ENCODE data around the gene MAP4K5. TPM values are rescaled to one million over a fixed set of nuclear protein-coding genes. Genes with fewer than 3 reads are reported as not detected.

The MAP4K5 gene
- total and polyA plus RNA-seq, 2 experiments from 2014 or later = 98.0 to 166 TPM

DNA sequence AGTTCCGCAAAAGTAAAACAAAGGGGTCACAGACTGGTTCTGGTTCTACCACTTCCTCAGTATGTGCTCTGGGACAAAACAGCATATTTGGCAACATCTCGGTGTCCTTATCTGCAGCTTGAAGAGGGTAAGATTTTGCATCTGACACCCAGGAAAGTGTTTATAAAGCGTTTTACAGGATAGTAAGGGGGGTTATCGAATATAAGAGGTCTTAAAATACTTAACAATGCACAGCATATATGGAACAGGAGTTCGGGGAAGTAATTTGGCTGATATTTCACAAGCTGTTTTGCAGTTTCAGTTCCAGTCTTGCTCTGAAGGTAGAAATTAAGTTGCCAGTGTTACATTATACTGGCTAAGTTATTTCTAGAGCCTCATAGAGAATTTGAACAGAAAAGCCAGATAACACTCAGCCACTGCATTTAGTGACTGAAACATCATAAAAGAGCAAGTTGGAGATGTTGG, 904 bp upstream of the MAP4K5 start:
- Histone ChIP-seq H3K27ac (no peak overlapping the region), H2AFZ (peak overlapping the region; percentile 86), H3K4me2 (ENCODE audit: unreplicated experiment) (peak overlapping the region; percentile 88), H3K9me3 (ENCODE audit: low read depth) (no peaks in the 10 kb centered on the region), H4K20me1 (ENCODE audit: insufficient read depth) (no peaks in the 10 kb centered on the region), H3K27me3 (replicated peaks; ENCODE audit: insufficient read depth) (no peaks in the 10 kb centered on the region), H3K4me1 (ENCODE audit: insufficient read depth) (peaks cover 20% of the 10 kb centered on the region), H3K36me3 (ENCODE audit: low read depth) (no peaks in the 10 kb centered on the region), H3K9ac (peak overlapping the region; percentile 97; the same call in 1 of the 2 replicates), H3K9me2 (ENCODE audit: insufficient read depth) (no peaks in the 10 kb centered on the region), H3K4me3 (no peak overlapping the region; the same call in 1 of the 2 replicates), H3F3A (ENCODE audit: insufficient read depth) (peaks cover 34% of the 10 kb centered on the region), H3K79me2 (ENCODE audit: insufficient read depth) (peaks cover 40% of the 10 kb centered on the region)
- 72 to 80% methylated on average over 5 of the region's 5 CpGs for WGBS, 2 experiments (ENCODE audit: low coverage in 1 of 2, low lambda C conversion rate in 2 of 2, missing lambda C conversion rate in 2 of 2)
- no peak for DNase-seq
- TF ChIP-seq EZH2 (IDR thresholded peaks at IDR 0.05; ENCODE audit: insufficient read depth, poor library complexity, severe bottlenecking) = no peak
- TF ChIP-seq EZH2phosphoT487 (IDR thresholded peaks at IDR 0.05; ENCODE audit: insufficient read depth, low read depth) = no peak
- in situ Hi-C loops (cut with MboI) = loop anchor here (10.0 to 25.0 kb wide), 2 partner anchors 208 to 671 kb away; partner anchors contain the start of gene NEMF

DNA sequence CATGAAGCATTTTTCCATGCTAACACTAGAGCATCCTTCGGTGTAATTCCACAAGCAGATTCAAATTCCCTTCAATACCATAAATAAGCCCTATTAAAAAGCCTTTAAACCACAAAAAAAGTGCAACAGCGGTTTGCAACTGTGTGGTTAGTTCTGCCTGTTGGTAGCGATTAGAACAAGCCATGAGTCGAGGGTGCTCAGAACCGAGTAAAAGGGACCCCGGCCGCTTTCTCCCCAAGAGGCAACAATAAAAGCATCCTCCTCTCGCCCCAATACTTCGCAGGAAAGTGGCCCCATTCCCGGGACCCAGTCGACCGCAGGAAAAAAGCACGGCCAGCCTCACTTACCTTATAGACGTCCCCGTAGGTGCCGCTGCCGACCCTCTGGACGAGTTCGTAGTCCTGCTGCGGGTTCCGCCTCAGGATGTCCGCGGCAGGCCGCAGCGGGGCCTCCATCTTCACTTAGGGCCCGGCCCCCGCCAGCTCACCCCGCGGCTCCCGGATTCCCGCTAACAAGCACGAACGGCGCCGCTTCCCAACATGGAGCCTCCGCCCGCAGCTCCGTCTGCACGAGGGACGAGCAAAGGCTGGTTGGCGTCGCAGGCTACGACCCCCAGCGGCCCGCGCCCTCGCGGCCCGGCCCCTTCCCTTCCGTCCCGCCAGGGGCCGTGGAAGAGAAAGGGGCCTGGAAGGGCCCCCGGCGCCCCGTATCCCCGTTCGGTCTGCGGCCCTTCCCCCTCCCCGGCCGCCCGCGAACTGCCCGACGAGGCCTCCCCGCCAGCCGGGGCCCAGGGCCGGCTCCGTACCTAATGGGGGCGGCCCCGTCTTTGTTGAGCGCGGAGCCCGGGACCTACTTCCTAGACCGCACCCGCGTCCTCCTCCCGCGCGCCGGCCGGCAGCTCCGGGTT, 521 bp downstream of the MAP4K5 start:
- no peaks in the 10 kb centered on the region for H3K9me2 ChIP-seq (ENCODE audit: insufficient read depth)
- H3K9ac ChIP-seq = peak overlapping the region; percentile 97
- peak overlapping the region; percentile 97 for H3K4me2 ChIP-seq (ENCODE audit: unreplicated experiment)
- H4K20me1 ChIP-seq (ENCODE audit: insufficient read depth) = 0 out of 2 replicates have a peak, but pooled peaks cover 4% of the 10 kb centered on the region
- in situ Hi-C loops (cut with MboI) = loop anchor here (10.0 to 25.0 kb wide), 2 partner anchors 207 to 670 kb away; partner anchors contain the start of gene NEMF
- no peaks in the 10 kb centered on the region for H3K9me3 ChIP-seq (ENCODE audit: low read depth)
- H3K4me3 ChIP-seq = peak overlapping the region; percentile 94
- 1% methylated on average over 51 to 69 of the region's 82 CpGs for WGBS, 2 experiments (ENCODE audit: low coverage in 1 of 2, low lambda C conversion rate in 2 of 2, missing lambda C conversion rate in 2 of 2)
- H3K4me1 ChIP-seq (ENCODE audit: insufficient read depth) = peaks cover 34% of the 10 kb centered on the region
- no peak for TF ChIP-seq EZH2 (IDR thresholded peaks at IDR 0.05; ENCODE audit: insufficient read depth, poor library complexity, severe bottlenecking)
- TF ChIP-seq EZH2phosphoT487 (IDR thresholded peaks at IDR 0.05; ENCODE audit: insufficient read depth, low read depth) = no peak
- H2AFZ ChIP-seq = peak overlapping the region; percentile 86
- no peaks in the 10 kb centered on the region for H3K27me3 ChIP-seq (replicated peaks; ENCODE audit: insufficient read depth)
- peaks cover 40% of the 10 kb centered on the region for H3F3A ChIP-seq (ENCODE audit: insufficient read depth)
- H3K79me2 ChIP-seq (ENCODE audit: insufficient read depth) = peaks cover 54% of the 10 kb centered on the region
- peak overlapping the region; percentile 86 for H3K27ac ChIP-seq
- DNase-seq = peak; percentile 79
- no peaks in the 10 kb centered on the region for H3K36me3 ChIP-seq (ENCODE audit: low read depth)

DNA sequence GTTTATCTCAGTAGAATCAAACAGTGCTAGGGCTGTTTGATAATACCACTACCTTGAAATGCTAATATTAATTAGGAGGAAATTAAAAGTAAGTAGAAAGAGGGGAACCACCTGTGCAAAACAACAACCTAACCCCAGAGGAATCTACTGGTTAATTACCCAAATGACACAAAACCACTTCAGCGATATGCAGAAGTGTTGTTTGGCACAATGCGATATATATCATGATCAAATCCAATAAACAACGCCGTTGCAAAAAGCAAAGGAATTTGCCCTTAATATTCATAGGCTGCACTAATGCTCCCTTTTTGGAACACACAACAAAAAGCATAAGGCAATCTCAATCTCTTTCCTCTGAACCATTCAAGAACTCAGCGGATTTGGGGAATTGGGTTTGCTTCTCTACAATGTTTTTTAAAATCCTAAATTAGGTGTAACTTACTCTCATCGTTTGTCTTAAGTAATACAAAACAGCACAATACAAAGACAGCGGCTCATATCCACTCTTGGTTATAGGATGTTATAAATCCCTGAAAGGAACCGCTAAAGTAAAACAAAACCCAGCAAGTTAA, 1.5 kb downstream of the MAP4K5 start:
- H3K27ac ChIP-seq = peak overlapping the region; percentile 86
- H3K9me2 ChIP-seq (ENCODE audit: insufficient read depth) = no peaks in the 10 kb centered on the region
- H3K79me2 ChIP-seq (ENCODE audit: insufficient read depth) = peaks cover 64% of the 10 kb centered on the region
- peak overlapping the region; percentile 97 for H3K4me2 ChIP-seq (ENCODE audit: unreplicated experiment)
- peak overlapping the region; percentile 97 for H3K9ac ChIP-seq
- peak overlapping the region; percentile 94 for H3K4me3 ChIP-seq
- 1 to 2% methylated on average over 8 of the region's 8 CpGs for WGBS, 2 experiments (ENCODE audit: low coverage in 1 of 2, low lambda C conversion rate in 2 of 2, missing lambda C conversion rate in 2 of 2)
- in situ Hi-C loops (cut with MboI) = loop anchor here (10.0 to 25.0 kb wide), 2 partner anchors 206 to 669 kb away; partner anchors contain the start of gene NEMF
- H2AFZ ChIP-seq = peak overlapping the region; percentile 86; the same call in 1 of the 2 replicates
- TF ChIP-seq EZH2phosphoT487 (IDR thresholded peaks at IDR 0.05; ENCODE audit: insufficient read depth, low read depth) (no peak), EZH2 (IDR thresholded peaks at IDR 0.05; ENCODE audit: insufficient read depth, poor library complexity, severe bottlenecking) (no peak)
- H3K9me3 ChIP-seq (ENCODE audit: low read depth) = no peaks in the 10 kb centered on the region
- peak; percentile 31 for DNase-seq
- H4K20me1 ChIP-seq (ENCODE audit: insufficient read depth) = 0 out of 2 replicates have a peak, but pooled peaks cover 7% of the 10 kb centered on the region
- 0 out of 2 replicates have a peak, but pooled peaks cover 3% of the 10 kb centered on the region for H3K36me3 ChIP-seq (ENCODE audit: low read depth)
- peaks cover 39% of the 10 kb centered on the region for H3K4me1 ChIP-seq (ENCODE audit: insufficient read depth)
- H3F3A ChIP-seq (ENCODE audit: insufficient read depth) = peaks cover 40% of the 10 kb centered on the region
- no peaks in the 10 kb centered on the region for H3K27me3 ChIP-seq (replicated peaks; ENCODE audit: insufficient read depth)

DNA sequence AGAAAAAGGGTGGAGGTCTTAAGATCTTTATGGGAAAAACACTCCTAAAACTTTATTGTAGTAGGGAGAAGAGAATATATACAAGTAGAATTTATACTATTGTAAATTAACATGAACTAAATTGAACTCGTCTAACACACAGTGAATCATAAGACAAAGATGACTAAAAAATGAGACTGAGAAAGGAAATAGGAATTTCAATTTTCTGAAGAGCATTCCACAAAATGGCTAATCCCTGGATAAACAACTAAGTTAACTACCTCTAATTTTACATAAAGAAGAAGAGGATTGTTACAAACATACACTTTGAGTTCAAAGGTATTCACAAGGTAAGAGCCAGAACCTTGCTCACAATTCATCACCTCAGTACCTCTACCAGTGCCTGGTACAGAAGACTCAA, 2.0 kb downstream of the MAP4K5 start:
- H3K9me2 ChIP-seq (ENCODE audit: insufficient read depth) = no peaks in the 10 kb centered on the region
- H3K36me3 ChIP-seq (ENCODE audit: low read depth) = 0 out of 2 replicates have a peak, but pooled peaks cover 3% of the 10 kb centered on the region
- peak overlapping the region; percentile 97 for H3K9ac ChIP-seq
- peak; percentile 78 for DNase-seq
- H3K79me2 ChIP-seq (ENCODE audit: insufficient read depth) = peaks cover 69% of the 10 kb centered on the region
- 0% methylated on average over 1 of the region's 1 CpG for WGBS, 2 experiments (ENCODE audit: low coverage in 1 of 2, low lambda C conversion rate in 2 of 2, missing lambda C conversion rate in 2 of 2)
- H3K27ac ChIP-seq = peak overlapping the region; percentile 86
- H3K9me3 ChIP-seq (ENCODE audit: low read depth) = no peaks in the 10 kb centered on the region
- H3F3A ChIP-seq (ENCODE audit: insufficient read depth) = peaks cover 40% of the 10 kb centered on the region
- H3K4me3 ChIP-seq = peak overlapping the region; percentile 94
- H3K4me1 ChIP-seq (ENCODE audit: insufficient read depth) = peaks cover 44% of the 10 kb centered on the region
- in situ Hi-C loops (cut with MboI) = loop anchor here (10.0 to 25.0 kb wide), 2 partner anchors 206 to 668 kb away; partner anchors contain the start of gene NEMF
- TF ChIP-seq EZH2phosphoT487 (IDR thresholded peaks at IDR 0.05; ENCODE audit: insufficient read depth, low read depth) (no peak), EZH2 (IDR thresholded peaks at IDR 0.05; ENCODE audit: insufficient read depth, poor library complexity, severe bottlenecking) (no peak)
- 0 out of 2 replicates have a peak, but pooled peaks cover 7% of the 10 kb centered on the region for H4K20me1 ChIP-seq (ENCODE audit: insufficient read depth)
- H3K27me3 ChIP-seq (replicated peaks; ENCODE audit: insufficient read depth) = no peaks in the 10 kb centered on the region
- H2AFZ ChIP-seq = no peak overlapping the region
- peak overlapping the region; percentile 97 for H3K4me2 ChIP-seq (ENCODE audit: unreplicated experiment)

Data from GM23248 (cell line).